GM10266 (cell line): ENCODE measurements around the gene CXXC4.

Source experiments
- DNase-seq: peaks from one replicate; pipeline ENCODE4 v3.0.0; 2012; ENCODE audit errors: extremely low spot score
- TF ChIP-seq, protein P1 (sequence below): IDR thresholded peaks from 2 replicates; pipeline ENCODE4 v1.5.1; 2012; ENCODE audit warnings: mild to moderate bottlenecking, low read depth; ENCODE audit not compliant: control insufficient read depth, insufficient read depth; ENCODE audit errors: missing control alignments

Gene CXXC4

DNA sequence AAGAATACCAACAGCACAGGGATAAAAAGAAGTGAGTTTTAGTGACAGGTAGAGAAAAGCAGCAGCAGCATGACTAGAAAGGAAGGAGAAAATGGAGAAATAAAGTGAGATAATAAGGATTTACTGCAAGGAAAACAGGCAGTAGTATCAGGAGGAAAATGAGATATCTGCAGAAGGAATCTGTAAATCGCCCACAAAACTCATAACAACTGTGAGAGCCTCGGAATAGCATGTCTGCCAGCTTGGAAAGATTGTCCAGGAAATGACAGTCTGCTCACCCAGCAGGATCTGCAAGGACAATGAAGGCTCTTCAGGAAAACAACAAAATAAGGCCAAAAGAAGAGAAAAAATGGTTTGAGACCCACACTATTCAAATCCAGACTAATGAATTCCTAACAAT is 47.4 kb downstream of the CXXC4 start:
- TF ChIP-seq, protein P1, sequence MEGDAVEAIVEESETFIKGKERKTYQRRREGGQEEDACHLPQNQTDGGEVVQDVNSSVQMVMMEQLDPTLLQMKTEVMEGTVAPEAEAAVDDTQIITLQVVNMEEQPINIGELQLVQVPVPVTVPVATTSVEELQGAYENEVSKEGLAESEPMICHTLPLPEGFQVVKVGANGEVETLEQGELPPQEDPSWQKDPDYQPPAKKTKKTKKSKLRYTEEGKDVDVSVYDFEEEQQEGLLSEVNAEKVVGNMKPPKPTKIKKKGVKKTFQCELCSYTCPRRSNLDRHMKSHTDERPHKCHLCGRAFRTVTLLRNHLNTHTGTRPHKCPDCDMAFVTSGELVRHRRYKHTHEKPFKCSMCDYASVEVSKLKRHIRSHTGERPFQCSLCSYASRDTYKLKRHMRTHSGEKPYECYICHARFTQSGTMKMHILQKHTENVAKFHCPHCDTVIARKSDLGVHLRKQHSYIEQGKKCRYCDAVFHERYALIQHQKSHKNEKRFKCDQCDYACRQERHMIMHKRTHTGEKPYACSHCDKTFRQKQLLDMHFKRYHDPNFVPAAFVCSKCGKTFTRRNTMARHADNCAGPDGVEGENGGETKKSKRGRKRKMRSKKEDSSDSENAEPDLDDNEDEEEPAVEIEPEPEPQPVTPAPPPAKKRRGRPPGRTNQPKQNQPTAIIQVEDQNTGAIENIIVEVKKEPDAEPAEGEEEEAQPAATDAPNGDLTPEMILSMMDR, result no peak
- no peak for DNase-seq

DNA sequence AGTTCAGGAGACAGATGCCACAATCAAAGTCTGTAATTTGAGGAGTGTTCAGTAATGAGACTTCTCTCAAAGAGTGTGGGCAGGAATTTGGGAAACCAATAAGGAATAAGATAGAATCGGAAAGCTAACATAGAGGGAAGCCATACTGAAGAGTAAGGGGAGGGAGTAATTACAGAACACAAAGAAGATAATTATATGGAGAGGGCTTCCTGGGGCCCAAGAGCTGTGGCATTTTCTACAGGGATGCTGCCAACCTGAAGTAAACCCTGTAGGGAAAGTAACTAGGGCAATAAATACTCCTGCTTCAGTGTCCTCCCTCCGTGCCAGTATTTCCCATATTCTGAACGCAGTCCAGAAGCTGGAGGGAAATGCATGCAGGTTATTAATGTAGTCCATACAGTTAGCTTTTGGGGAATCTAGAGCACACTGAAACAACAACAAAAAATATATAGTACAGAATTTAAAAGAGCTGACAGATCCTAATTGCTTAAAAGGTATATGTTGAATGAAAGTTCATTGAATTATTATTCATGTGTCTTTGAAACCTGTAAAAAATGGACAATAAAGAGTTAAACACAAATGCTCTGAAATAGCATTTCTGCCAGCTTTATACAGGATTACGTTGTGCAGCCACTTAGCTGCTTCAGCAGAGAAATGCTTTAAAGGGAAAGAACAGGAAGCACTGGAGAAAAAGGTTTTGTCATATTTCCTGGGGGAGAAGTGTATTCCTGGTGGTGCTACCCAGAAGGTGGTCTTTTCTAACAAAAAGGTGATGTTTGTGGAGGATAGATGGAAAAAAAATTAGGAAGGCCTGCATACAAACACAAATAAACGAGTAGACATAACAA is 48.0 kb downstream of the CXXC4 start:
- DNase-seq, result no peak
- TF ChIP-seq, protein P1, result no peak

DNA sequence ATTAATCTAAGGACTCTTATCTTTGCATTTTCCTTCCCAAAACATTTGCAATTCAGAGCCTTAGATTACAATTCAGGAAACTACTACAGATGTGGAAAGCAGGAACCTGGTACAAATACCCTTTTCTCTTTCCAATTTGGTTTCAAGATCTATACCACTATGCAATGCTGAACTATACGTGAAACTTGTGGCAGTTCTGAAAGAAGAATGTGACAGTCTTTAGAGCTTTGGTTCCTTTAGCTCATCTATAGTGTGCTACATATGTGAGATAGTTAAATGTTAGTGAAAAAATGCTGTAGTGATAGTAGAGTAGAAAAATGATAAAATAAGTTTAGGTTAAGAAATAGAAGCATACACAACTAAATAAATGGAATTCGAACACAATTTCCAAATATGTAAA is 50.0 kb downstream of the CXXC4 start:
- TF ChIP-seq, protein P1, result no peak
- no peak for DNase-seq

DNA sequence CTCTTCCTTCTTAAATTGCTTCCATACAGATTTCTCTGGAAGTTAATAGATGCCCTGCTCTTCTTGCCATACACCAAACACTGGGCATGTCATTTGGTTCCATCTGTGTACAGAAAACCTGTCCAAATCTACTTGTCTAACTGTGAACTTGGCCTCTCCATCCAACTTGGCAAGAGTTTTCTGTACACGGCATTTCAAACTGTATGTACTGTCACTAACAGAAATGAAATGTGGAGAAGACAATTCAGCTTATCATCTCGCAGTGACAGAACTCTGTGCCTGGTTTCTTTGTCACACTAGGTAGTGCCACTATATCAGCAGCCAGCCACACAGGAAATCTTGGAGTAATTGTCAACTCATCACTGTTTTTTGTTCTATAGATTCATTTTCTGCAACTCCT is 58.2 kb downstream of the CXXC4 start:
- TF ChIP-seq, protein P1, result no peak
- DNase-seq, result no peak

DNA sequence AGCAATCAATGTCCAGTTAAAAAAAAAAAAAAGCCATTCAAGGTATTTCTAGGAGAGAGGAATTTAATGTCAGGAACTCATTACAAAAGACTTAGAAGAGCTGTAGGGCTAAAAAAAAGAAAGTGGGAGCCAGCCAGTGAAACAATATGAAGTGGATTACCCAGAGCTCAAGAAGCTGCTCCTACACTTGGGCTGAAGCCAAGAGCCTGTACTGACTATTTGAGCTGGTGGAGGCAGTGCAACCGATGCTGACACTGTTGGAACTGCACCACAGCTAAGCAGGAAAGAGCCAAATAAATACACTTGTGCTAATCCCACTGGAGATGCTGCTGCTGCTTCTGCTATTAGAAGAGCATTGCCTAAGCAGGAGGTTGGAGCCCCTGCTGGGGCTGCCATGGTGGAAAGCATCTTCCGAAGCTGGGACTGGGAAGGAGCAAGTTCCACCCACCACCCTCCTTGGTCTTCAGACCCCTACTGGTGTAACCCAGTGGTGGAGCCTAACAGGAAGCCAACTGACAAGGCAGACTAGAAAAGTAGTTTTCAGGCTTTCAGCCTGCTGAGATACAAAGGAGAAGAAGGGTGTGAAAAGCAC is 65.4 kb downstream of the CXXC4 start:
- TF ChIP-seq, protein P1, result no peak
- no peak for DNase-seq

DNA sequence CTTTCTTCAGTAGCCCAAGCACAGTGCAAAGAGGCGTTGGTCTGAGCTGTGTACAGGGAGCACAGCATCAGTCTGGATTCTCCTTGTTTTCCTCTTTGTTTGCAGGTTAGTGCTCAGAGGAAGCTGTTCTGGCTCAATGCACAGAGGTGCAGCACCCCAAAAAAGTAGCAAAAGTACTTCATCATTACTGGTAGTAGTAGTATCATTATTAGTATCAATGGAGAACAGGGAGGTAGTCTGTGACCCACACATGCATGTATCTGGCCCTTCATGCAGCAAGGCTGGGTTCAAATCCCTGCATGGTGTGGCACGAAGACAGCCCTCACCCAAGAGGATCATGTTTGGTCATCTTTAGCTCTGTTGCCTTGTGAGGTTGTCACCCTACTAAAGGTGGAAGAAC is 68.7 kb downstream of the CXXC4 start:
- TF ChIP-seq, protein P1, result no peak
- no peak for DNase-seq

DNA sequence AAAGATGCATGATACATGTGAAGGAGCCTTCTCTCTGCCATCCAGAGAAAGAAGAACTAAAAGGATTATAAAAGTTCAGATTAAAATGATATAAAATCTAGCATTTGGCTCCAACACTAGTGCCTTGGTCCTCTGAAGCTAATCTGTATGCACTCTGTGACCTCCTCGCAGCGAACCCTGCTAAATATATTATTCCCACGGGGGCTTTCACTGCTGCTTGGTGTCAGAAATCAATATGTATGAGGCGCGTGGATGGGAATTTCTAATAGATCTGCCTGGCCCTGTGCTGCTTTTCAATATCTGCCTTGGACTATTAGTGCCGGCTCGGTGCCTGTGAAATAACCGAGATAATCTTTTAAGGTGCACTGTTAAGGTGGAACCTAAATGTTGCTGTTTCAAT is 69.7 kb downstream of the CXXC4 start:
- TF ChIP-seq, protein P1, result no peak
- no peak for DNase-seq
